ENCODE results near the gene RASSF1.

Gene RASSF1

GRCh38 chr3:50319894-50320625, 20.6 kb downstream of the RASSF1 start:
- no peak for DNase-seq (ENCODE audit: extremely low spot score)
- TF ChIP-seq SUZ12 (IDR thresholded peaks at IDR 0.05): no peak
- TF ChIP-seq L3MBTL2 (conservative IDR thresholded peaks at IDR 0.05): no peak
- no peak for TF ChIP-seq PKNOX1 (IDR thresholded peaks at IDR 0.05)
- no peak for TF ChIP-seq CTBP1 (IDR thresholded peaks at IDR 0.05; ENCODE audit: borderline replicate concordance)
- no peak for TF ChIP-seq BHLHE40 (IDR thresholded peaks at IDR 0.05; ENCODE audit: borderline replicate concordance)
- TF ChIP-seq TARDBP (IDR thresholded peaks at IDR 0.05): no peak
- ChIA-PET POLR2A (interaction anchor here (0.6 to 2.3 kb wide), 5 partner anchors 15 to 28 kb away, joined by 3 to 11 read pairs (median 5); partner anchors contain the start of genes HYAL3, IFRD2 and NAA80), CTCF (interaction anchor here (1.1 kb wide), 1 partner anchor 21 kb away, joined by 4 read pairs; the partner anchor contains the start of genes HYAL3 and NAA80)

- TF ChIP-seq L3MBTL2 (conservative IDR thresholded peaks at IDR 0.05) (no peak), HDGF (IDR thresholded peaks at IDR 0.05; ENCODE audit: borderline replicate concordance) (no peak), BHLHE40 (IDR thresholded peaks at IDR 0.05; ENCODE audit: borderline replicate concordance) (no peak)
- POLR2A ChIA-PET: interaction anchor here (0.8 to 2.1 kb wide), 5 partner anchors 9 to 27 kb away, joined by 3 to 12 read pairs (median 7); partner anchors contain the start of genes HYAL3, IFRD2, NAA80 and TUSC2
- CTCF ChIA-PET: no interaction called here
- no peak for DNase-seq (ENCODE audit: extremely low spot score)
Observed at GRCh38 chr3:50319181-50319893, 21.3 kb downstream of the RASSF1 start.

- TF ChIP-seq L3MBTL2 (conservative IDR thresholded peaks at IDR 0.05): no peak
- TF ChIP-seq BHLHE40 (IDR thresholded peaks at IDR 0.05; ENCODE audit: borderline replicate concordance): no peak
- TF ChIP-seq ELF4 (IDR thresholded peaks at IDR 0.05): no peak
- no peak for TF ChIP-seq LEF1 (IDR thresholded peaks at IDR 0.05; ENCODE audit: borderline replicate concordance)
- no peak for TF ChIP-seq FOXK2 (IDR thresholded peaks at IDR 0.05)
- TF ChIP-seq ZNF384 (IDR thresholded peaks at IDR 0.05): no peak
- no peak for TF ChIP-seq SP1 (IDR thresholded peaks at IDR 0.05)
- TF ChIP-seq SUZ12 (IDR thresholded peaks at IDR 0.05): no peak
- no peak for TF ChIP-seq PKNOX1 (IDR thresholded peaks at IDR 0.05)
- CTCF ChIA-PET: no interaction called here
- POLR2A ChIA-PET: interaction anchor here (1.2 to 2.1 kb wide), 4 partner anchors 9 to 27 kb away, joined by 3 to 12 read pairs (median 6); partner anchors contain the start of genes HYAL3, IFRD2, NAA80 and TUSC2
- no peak for DNase-seq (ENCODE audit: extremely low spot score)
Observed at GRCh38 chr3:50318615-50319014, 22.0 kb downstream of the RASSF1 start.

GRCh38 chr3:50318163-50318562, 22.5 kb downstream of the RASSF1 start:
- ChIA-PET CTCF (no interaction called here), POLR2A (interaction anchor here (1.3 to 2.1 kb wide), 4 partner anchors 10 to 26 kb away, joined by 3 to 12 read pairs (median 6); partner anchors contain the start of genes HYAL3, IFRD2, NAA80 and TUSC2)
- DNase-seq (ENCODE audit: extremely low spot score): no peak
- TF ChIP-seq LEF1 (IDR thresholded peaks at IDR 0.05; ENCODE audit: borderline replicate concordance) (no peak), PKNOX1 (IDR thresholded peaks at IDR 0.05) (no peak), ELF4 (IDR thresholded peaks at IDR 0.05) (no peak), FOXA1 (IDR thresholded peaks at IDR 0.05) (no peak), HDGF (IDR thresholded peaks at IDR 0.05; ENCODE audit: borderline replicate concordance) (no peak)

- ChIA-PET CTCF (no interaction called here), POLR2A (interaction anchor here (0.7 to 2.1 kb wide), 5 partner anchors 11 to 25 kb away, joined by 3 to 12 read pairs (median 4); partner anchors contain the start of genes HYAL3, IFRD2, NAA80 and TUSC2)
- no peak for TF ChIP-seq PKNOX1 (IDR thresholded peaks at IDR 0.05)
- no peak for TF ChIP-seq SUZ12 (IDR thresholded peaks at IDR 0.05)
- TF ChIP-seq ZNF384 (IDR thresholded peaks at IDR 0.05): no peak
- no peak for TF ChIP-seq FOXA1 (IDR thresholded peaks at IDR 0.05)
- no peak for TF ChIP-seq ARNT (IDR thresholded peaks at IDR 0.05)
- TF ChIP-seq SP1 (IDR thresholded peaks at IDR 0.05): no peak
- TF ChIP-seq HDGF (IDR thresholded peaks at IDR 0.05; ENCODE audit: borderline replicate concordance): no peak
- TF ChIP-seq NFRKB (IDR thresholded peaks at IDR 0.05): no peak
- TF ChIP-seq L3MBTL2 (conservative IDR thresholded peaks at IDR 0.05): no peak
- no peak for TF ChIP-seq LEF1 (IDR thresholded peaks at IDR 0.05; ENCODE audit: borderline replicate concordance)
- TF ChIP-seq FOXK2 (IDR thresholded peaks at IDR 0.05): no peak
- TF ChIP-seq CTBP1 (IDR thresholded peaks at IDR 0.05; ENCODE audit: borderline replicate concordance): no peak
- no peak for TF ChIP-seq ELF4 (IDR thresholded peaks at IDR 0.05)
- no peak for TF ChIP-seq FOXM1 (IDR thresholded peaks at IDR 0.05; ENCODE audit: borderline replicate concordance)
- no peak for DNase-seq (ENCODE audit: extremely low spot score)
Observed at GRCh38 chr3:50317300-50317699, 23.3 kb downstream of the RASSF1 start.

Measured in HEK293T (cell line).